Glutamatergic neuron (in vitro differentiated cells): ENCODE data around the gene HSD17B11. TPM values are rescaled to one million over a fixed set of nuclear protein-coding genes. Genes with fewer than 3 reads are reported as not detected.
"Not testable (repeated sequence)": the region's sequence is repeated elsewhere in the genome, so short reads cannot be mapped to it uniquely, and the experiment has no call there.

ENCODE experiments used
- DNase-seq: peaks from one replicate; pipeline ENCODE4 v3.0.0; 2022
- H3K27ac Mint-ChIP-seq: one replicate; pipeline ENCODE4 v1.8.0; 2020; ENCODE audit warnings: mild to moderate bottlenecking, mixed read lengths, inconsistent platforms; ENCODE audit not compliant: unreplicated experiment
- H3K27me3 Mint-ChIP-seq: one replicate; pipeline ENCODE4 v1.8.0; 2020; ENCODE audit warnings: mild to moderate bottlenecking, moderate library complexity, mixed read lengths, inconsistent platforms; ENCODE audit not compliant: unreplicated experiment
- H3K36me3 Mint-ChIP-seq: one replicate; pipeline ENCODE4 v1.8.0; 2020; ENCODE audit warnings: mild to moderate bottlenecking, mixed read lengths, inconsistent platforms; ENCODE audit not compliant: unreplicated experiment
- H3K4me1 Mint-ChIP-seq: one replicate; pipeline ENCODE4 v1.8.0; 2020; ENCODE audit warnings: mild to moderate bottlenecking, low read depth, mixed read lengths, inconsistent platforms; ENCODE audit not compliant: unreplicated experiment
- H3K4me3 Mint-ChIP-seq: one replicate; pipeline ENCODE4 v1.8.0; 2020; ENCODE audit warnings: mild to moderate bottlenecking, mixed read lengths, inconsistent platforms; ENCODE audit not compliant: unreplicated experiment
- H3K9me3 Mint-ChIP-seq: one replicate; pipeline ENCODE4 v1.8.0; 2020; ENCODE audit warnings: mild to moderate bottlenecking, moderate library complexity, mixed read lengths, inconsistent platforms; ENCODE audit not compliant: unreplicated experiment
- total RNA-seq: library from RNA; stranded (reverse); fragmentation: NEBNext Ultra II Directional; extraction: Animal tissue kit (Norgen Biotek cat#: 25700); gene quantifications from one replicate; pipeline ENCODE4 v1.2.1, GENCODE V29; 2021; ENCODE audit not compliant: unreplicated experiment
- TF ChIP-seq, protein P1 (sequence below): fragments of 200-600 bp; sonication (generic); IDR thresholded peaks from one replicate; pipeline ENCODE4 v1.5.0; 2021; ENCODE audit not compliant: partially characterized antibody, unreplicated experiment

HSD17B11 gene
- total RNA-seq, 1 donor from 2014 or later: 16.2 TPM

DNA sequence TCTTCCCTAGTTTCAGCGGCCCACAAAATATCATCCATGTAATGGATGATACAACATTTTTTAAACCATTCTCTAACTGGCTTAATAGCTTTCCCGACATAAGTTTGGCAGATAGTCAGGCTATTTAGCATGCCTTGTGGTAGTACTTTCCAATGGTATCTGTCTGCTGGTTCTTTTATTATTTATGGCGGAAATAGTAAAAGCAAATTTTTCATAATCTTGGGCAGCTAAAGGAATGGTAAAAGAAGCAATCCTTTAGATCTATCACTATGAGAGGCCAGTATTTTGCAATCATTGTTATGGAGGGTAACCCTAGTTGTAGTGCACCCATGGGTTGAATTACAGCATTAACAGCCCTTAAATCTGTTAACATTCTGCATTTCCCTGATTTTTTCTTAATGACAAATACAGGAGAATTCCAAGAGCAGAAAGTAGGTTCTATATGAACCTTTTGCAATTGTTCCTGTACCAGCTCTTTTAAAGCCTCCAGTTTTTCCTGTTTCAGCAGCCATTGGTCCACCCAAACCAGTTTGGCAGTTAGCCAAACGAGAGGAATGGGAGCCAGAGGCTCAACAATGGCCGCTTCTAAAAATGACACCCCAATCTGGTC, 14.3 kb upstream of the HSD17B11 start:
- DNase-seq: no peak
- H3K27me3 Mint-ChIP-seq: no peaks in the 10 kb centered on the region
- TF ChIP-seq, protein P1, sequence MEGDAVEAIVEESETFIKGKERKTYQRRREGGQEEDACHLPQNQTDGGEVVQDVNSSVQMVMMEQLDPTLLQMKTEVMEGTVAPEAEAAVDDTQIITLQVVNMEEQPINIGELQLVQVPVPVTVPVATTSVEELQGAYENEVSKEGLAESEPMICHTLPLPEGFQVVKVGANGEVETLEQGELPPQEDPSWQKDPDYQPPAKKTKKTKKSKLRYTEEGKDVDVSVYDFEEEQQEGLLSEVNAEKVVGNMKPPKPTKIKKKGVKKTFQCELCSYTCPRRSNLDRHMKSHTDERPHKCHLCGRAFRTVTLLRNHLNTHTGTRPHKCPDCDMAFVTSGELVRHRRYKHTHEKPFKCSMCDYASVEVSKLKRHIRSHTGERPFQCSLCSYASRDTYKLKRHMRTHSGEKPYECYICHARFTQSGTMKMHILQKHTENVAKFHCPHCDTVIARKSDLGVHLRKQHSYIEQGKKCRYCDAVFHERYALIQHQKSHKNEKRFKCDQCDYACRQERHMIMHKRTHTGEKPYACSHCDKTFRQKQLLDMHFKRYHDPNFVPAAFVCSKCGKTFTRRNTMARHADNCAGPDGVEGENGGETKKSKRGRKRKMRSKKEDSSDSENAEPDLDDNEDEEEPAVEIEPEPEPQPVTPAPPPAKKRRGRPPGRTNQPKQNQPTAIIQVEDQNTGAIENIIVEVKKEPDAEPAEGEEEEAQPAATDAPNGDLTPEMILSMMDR: no peak
- H3K9me3 Mint-ChIP-seq: peaks cover 1% of the 10 kb centered on the region
- H3K36me3 Mint-ChIP-seq: peaks cover 10% of the 10 kb centered on the region
- no peak overlapping the region for H3K4me3 Mint-ChIP-seq
- H3K4me1 Mint-ChIP-seq: no peaks in the 10 kb centered on the region
- H3K27ac Mint-ChIP-seq: no peak overlapping the region

DNA sequence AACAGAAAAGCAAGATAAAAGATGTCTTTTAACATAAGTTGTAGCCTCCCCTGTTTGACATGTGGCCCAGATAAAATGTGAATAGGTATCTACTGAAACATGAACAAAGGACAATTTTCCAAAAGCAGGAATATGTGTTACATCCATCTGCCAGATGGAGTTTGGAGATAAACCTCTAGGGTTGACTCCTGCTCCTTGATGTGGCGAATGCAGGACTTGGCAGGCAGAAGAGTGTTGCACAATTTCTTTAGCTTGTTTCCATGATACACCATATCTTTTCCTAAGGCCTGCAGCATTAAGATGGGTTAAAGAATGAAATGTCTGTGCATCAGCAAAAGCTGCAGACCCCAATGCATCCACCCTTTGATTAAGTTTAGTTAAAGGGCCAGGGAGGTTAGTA, 12.7 kb upstream of the HSD17B11 start:
- not testable (repeated sequence) for H3K27ac Mint-ChIP-seq, H3K4me3 Mint-ChIP-seq, H3K9me3 Mint-ChIP-seq, DNase-seq, H3K27me3 Mint-ChIP-seq, H3K4me1 Mint-ChIP-seq
- H3K36me3 Mint-ChIP-seq: peaks cover 10% of the 10 kb centered on the region

DNA sequence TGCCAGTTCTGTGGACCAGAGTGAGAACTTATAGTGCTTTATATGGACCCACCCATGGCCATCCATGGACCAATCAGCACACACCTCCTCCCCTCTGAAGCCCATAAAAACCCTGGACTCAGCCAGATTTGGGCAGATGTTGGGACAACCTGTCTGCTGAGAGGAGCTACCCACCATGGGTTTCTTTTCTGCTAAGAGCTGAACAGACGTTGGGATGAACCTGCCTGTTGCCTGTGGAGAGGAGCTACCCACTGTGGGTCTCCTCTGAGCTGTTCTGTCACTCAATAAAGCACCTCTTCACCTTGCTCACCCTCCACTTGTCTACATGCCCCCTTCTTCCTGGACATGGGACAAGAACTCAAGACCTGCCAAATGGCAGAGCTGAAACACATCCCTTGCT, 9.0 kb upstream of the HSD17B11 start:
- peaks cover 1% of the 10 kb centered on the region for H3K9me3 Mint-ChIP-seq
- H3K27me3 Mint-ChIP-seq: no peaks in the 10 kb centered on the region
- DNase-seq: no peak
- no peak overlapping the region for H3K27ac Mint-ChIP-seq
- no peaks in the 10 kb centered on the region for H3K4me1 Mint-ChIP-seq
- TF ChIP-seq, protein P1: no peak
- no peak overlapping the region for H3K4me3 Mint-ChIP-seq
- peaks cover 10% of the 10 kb centered on the region for H3K36me3 Mint-ChIP-seq

DNA sequence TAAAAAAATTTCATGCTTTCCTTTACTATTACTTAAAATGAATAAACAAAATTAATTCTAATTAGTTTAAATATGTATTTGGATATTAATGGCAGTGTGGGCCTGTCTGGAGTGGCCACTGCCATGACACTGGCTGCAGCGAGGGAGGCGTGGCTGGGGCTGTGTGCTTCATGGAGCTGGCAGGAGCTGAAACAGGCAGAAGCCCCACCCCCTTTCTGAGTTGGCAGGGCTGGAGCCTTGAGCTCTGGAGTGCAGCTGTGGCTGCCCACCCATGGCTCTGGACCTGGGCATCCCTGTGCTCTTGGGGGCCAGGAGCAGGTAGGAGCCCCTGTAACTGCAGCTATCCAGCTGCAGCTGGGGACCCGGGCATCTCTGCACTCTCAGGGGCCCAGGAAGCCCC, 8.2 kb upstream of the HSD17B11 start:
- no peaks in the 10 kb centered on the region for H3K4me1 Mint-ChIP-seq
- no peak overlapping the region for H3K4me3 Mint-ChIP-seq
- H3K27me3 Mint-ChIP-seq: no peaks in the 10 kb centered on the region
- TF ChIP-seq, protein P1: no peak
- H3K36me3 Mint-ChIP-seq: peaks cover 10% of the 10 kb centered on the region
- peaks cover 2% of the 10 kb centered on the region for H3K9me3 Mint-ChIP-seq
- H3K27ac Mint-ChIP-seq: no peak overlapping the region
- no peak for DNase-seq

DNA sequence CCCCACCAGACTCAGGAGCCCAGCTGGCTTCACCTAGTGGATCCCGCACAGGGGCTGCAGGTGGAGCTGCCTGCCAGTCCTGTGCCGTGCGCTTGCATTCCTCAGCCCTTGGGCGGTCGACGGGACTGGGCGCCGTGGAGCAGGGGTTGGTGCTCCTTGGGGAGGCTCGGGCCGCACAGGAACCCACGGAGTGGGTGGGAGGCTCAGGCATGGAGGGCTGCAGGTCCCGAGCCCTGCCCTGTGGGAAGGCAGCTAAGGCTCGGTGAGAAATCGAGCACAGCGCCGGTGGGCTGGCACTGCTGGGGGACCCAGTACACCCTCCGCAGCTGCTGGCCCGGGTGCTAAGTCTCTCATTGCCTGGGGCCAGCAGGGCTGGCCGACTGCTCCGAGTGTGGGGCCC, 4.9 kb upstream of the HSD17B11 start:
- H3K27ac Mint-ChIP-seq, H3K9me3 Mint-ChIP-seq, H3K4me1 Mint-ChIP-seq, H3K36me3 Mint-ChIP-seq, H3K4me3 Mint-ChIP-seq, DNase-seq, H3K27me3 Mint-ChIP-seq: not testable (repeated sequence)

DNA sequence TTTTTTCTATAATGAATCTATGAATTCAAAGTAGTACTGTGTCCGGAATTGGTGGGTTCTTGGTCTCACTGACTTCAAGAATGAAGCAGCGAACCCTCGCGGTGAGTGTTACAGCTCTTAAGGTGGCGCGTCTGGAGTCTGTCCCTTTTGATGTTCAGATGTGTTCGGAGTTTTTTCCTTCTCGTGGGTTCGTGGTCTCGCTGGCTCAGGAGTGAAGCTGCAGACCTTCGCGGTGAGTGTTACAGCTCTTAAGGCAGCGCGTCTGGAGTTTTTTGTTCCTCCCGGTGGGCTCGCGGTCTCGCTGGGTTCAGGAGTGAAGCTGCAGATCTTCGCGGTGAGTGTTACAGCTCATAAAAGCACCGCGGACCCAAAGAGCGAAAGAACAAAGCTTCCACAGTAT, 4.1 kb upstream of the HSD17B11 start:
- H3K4me1 Mint-ChIP-seq, H3K4me3 Mint-ChIP-seq, DNase-seq, H3K27ac Mint-ChIP-seq, H3K36me3 Mint-ChIP-seq, H3K9me3 Mint-ChIP-seq, H3K27me3 Mint-ChIP-seq: not testable (repeated sequence)
